ENCODE results near the gene TRPM3. TPM values are rescaled to one million over a fixed set of nuclear protein-coding genes. Genes with fewer than 3 reads are reported as not detected.

TRPM3 gene
- total and polyA plus RNA-seq, 9 of the 15 experiments (the other 6 are each of a cell fraction or from before 2014, with no cell fraction given), result 0.04 TPM; not detected in 8

GRCh38 chr9:70535546-70536323 is 585.7 kb downstream of the TRPM3 start:
- peaks cover 0 to 18% of the 10 kb centered on the region in 2 experiments; a peak in 3 of 5 replicates for H3K27me3 ChIP-seq (ENCODE audit: control insufficient read depth in 2 of 2, insufficient read depth in 2 of 2, low read length in 2 of 2)
- intact Hi-C loops (cut with micrococcal nuclease) (no loop called here), in situ Hi-C loops (cut with MboI) (no loop called here)
- no peaks in the 10 kb centered on the region for H3K9me1 ChIP-seq (ENCODE audit: control insufficient read depth, insufficient read depth, low read length)
- 40% methylated on average over 16 of the region's 16 CpGs for WGBS (ENCODE audit: insufficient coverage, low coverage, missing lambda C conversion rate)
- ChIA-PET POLR2A (interaction anchor here (0.6 kb wide), 1 partner anchor 1377 kb away, joined by 3 read pairs; no protein-coding TSS in a partner anchor), CTCF (ENCODE audit: low intra/inter-chr PET ratio) (no interaction called here)
- no peak overlapping the region for H3K4me2 ChIP-seq (ENCODE audit: insufficient read depth, low read length)
- TF ChIP-seq ZNF311 (CRISPR knock-in tag; IDR thresholded peaks at IDR 0.05) (no peak), SETDB1 (IDR thresholded peaks at IDR 0.05; ENCODE audit: low read length) (no peak), GTF2E2 (tag; IDR thresholded peaks at IDR 0.05) (no peak), HMGN3 (IDR thresholded peaks at IDR 0.05; ENCODE audit: borderline replicate concordance, extremely low read depth, insufficient read length, low read depth, low read length) (no peak), ZNF431 (CRISPR knock-in tag; IDR thresholded peaks at IDR 0.05) (no peak), ARHGAP35 (IDR thresholded peaks at IDR 0.05; ENCODE audit: partially characterized antibody) (no peak), ATF6 (CRISPR knock-in tag; IDR thresholded peaks at IDR 0.05) (no peak), ZSCAN32 (CRISPR knock-in tag; IDR thresholded peaks at IDR 0.05) (no peak), ARID3B (CRISPR knock-in tag; IDR thresholded peaks at IDR 0.05; ENCODE audit: borderline replicate concordance) (no peak), BMI1 (IDR thresholded peaks at IDR 0.05; ENCODE audit: low read length) (no peak)
- TF ChIP-seq, protein P1, sequence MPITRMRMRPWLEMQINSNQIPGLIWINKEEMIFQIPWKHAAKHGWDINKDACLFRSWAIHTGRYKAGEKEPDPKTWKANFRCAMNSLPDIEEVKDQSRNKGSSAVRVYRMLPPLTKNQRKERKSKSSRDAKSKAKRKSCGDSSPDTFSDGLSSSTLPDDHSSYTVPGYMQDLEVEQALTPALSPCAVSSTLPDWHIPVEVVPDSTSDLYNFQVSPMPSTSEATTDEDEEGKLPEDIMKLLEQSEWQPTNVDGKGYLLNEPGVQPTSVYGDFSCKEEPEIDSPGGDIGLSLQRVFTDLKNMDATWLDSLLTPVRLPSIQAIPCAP (CRISPR knock-in tag; IDR thresholded peaks at IDR 0.05; ENCODE audit: borderline replicate concordance), result no peak
- H4K20me1 ChIP-seq (replicated peaks; ENCODE audit: control insufficient read depth, insufficient read depth, low read length), result no peaks in the 10 kb centered on the region
- H3K36me3 ChIP-seq (ENCODE audit: control insufficient read depth, insufficient read depth, low read length), result no peaks in the 10 kb centered on the region
- H3K9me3 ChIP-seq (replicated peaks; ENCODE audit: control insufficient read depth, insufficient read depth, low read depth, low read length), result no peaks in the 10 kb centered on the region
- H3K79me2 ChIP-seq (ENCODE audit: control insufficient read depth, insufficient read depth, low read length), result no peaks in the 10 kb centered on the region
- H3K4me3 ChIP-seq, result no peak overlapping the region
- no peak overlapping the region for H3K9ac ChIP-seq (ENCODE audit: insufficient read depth in 1 of 2, low read depth in 2 of 2, low read length in 2 of 2)
- no peak overlapping the region for H2AFZ ChIP-seq (ENCODE audit: low read depth, low read length)
- H3K27ac ChIP-seq (ENCODE audit: extremely low read depth, low read depth, low read length), result no peak overlapping the region
- ATAC-seq (no peak), FAIRE-seq (no peak), DNase-seq (ENCODE audit: extremely low read depth in 1 of 4, low spot score in 3 of 4) (no peak)
- no TSS peak for BruUV-seq (replicated peaks)
- H3K4me1 ChIP-seq (replicated peaks in 1 of 2; ENCODE audit: control insufficient read depth in 2 of 2, insufficient read depth in 2 of 2, low read length in 2 of 2), result peaks cover 0 to 4% of the 10 kb centered on the region in 2 experiments; a peak in 2 of 5 replicates

Data from K562 (cell line).